ENCODE measurements around the gene NELL1.

NELL1 gene

GRCh38 chr11:21179770-21180169 lies 510.4 kb downstream of the NELL1 start:
- Mint-ChIP-seq H3K27me3 (ENCODE audit: low read depth, poor library complexity) (peaks cover 3% of the 10 kb centered on the region), H3K36me3 (ENCODE audit: low read depth) (no peaks in the 10 kb centered on the region), H3K4me1 (peaks cover 15% of the 10 kb centered on the region), H3K27ac (no peak overlapping the region), H3K9me3 (no peaks in the 10 kb centered on the region), H3K4me3 (no peak overlapping the region)
- TF ChIP-seq CTCF (IDR thresholded peaks at IDR 0.05), result no peak
- DNase-seq, result no peak

GRCh38 chr11:21180182-21180581 lies 510.8 kb downstream of the NELL1 start:
- H3K36me3 Mint-ChIP-seq (ENCODE audit: low read depth), result no peaks in the 10 kb centered on the region
- no peak overlapping the region for H3K4me3 Mint-ChIP-seq
- no peak overlapping the region for H3K27ac Mint-ChIP-seq
- no peak for TF ChIP-seq CTCF (IDR thresholded peaks at IDR 0.05)
- no peak for DNase-seq
- H3K27me3 Mint-ChIP-seq (ENCODE audit: low read depth, poor library complexity), result peaks cover 3% of the 10 kb centered on the region
- peaks cover 15% of the 10 kb centered on the region for H3K4me1 Mint-ChIP-seq
- no peaks in the 10 kb centered on the region for H3K9me3 Mint-ChIP-seq

- no peak for TF ChIP-seq CTCF (IDR thresholded peaks at IDR 0.05)
- no peaks in the 10 kb centered on the region for H3K27me3 Mint-ChIP-seq (ENCODE audit: low read depth, poor library complexity)
- H3K4me1 Mint-ChIP-seq, result no peaks in the 10 kb centered on the region
- H3K4me3 Mint-ChIP-seq, result no peak overlapping the region
- no peaks in the 10 kb centered on the region for H3K36me3 Mint-ChIP-seq (ENCODE audit: low read depth)
- H3K27ac Mint-ChIP-seq, result no peak overlapping the region
- no peak for DNase-seq
- no peaks in the 10 kb centered on the region for H3K9me3 Mint-ChIP-seq
These were observed 516.6 kb downstream of the NELL1 start for GRCh38 chr11:21185959-21186358.

DNA sequence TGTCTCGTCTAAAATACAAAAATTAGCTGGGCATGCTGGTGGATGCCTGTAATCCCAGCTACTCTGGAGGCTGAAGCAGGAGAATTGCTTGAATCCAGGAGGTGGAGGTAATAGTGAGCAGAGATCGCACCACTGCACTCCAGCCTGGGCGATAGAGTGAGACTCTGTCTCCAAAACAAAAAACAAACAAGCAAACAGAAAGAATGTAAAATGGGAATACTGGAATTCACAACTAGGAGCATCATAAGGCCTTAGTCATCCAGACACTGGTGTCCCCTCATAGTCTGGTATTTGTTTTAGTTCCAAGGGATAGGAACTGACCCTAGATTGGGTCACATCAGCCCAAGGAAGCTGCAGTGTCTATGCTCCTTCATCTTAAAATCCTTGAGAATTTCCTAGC lies 520.8 kb downstream of the NELL1 start:
- no peaks in the 10 kb centered on the region for H3K4me1 Mint-ChIP-seq
- no peaks in the 10 kb centered on the region for H3K9me3 Mint-ChIP-seq
- H3K36me3 Mint-ChIP-seq (ENCODE audit: low read depth), result no peaks in the 10 kb centered on the region
- no peaks in the 10 kb centered on the region for H3K27me3 Mint-ChIP-seq (ENCODE audit: low read depth, poor library complexity)
- no peak for DNase-seq
- no peak overlapping the region for H3K27ac Mint-ChIP-seq
- no peak for TF ChIP-seq CTCF (IDR thresholded peaks at IDR 0.05)
- no peak overlapping the region for H3K4me3 Mint-ChIP-seq

DNA sequence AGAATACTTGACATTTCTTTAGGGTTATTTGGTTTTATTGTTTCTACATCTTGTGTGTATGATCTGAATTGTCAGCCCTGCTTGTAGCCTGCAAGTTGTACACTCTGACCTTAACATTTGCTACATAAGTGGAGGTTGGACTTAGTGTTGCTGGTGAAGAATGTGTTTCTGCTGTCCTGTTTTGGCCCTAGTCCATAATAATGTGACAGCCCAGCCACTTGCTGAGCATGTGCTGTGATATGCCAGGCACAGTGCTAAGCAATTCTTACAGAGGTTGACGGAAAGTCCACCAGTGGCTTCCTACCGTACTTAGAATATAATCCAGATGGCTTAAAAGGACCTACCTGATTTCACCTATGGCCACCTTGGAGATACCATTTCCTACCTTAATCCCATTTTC lies 526.6 kb downstream of the NELL1 start:
- Mint-ChIP-seq H3K36me3 (ENCODE audit: low read depth) (no peaks in the 10 kb centered on the region), H3K27me3 (ENCODE audit: low read depth, poor library complexity) (no peaks in the 10 kb centered on the region), H3K4me3 (no peak overlapping the region), H3K27ac (no peak overlapping the region), H3K4me1 (no peaks in the 10 kb centered on the region), H3K9me3 (peaks cover 9% of the 10 kb centered on the region)
- no peak for DNase-seq
- no peak for TF ChIP-seq CTCF (IDR thresholded peaks at IDR 0.05)

DNA sequence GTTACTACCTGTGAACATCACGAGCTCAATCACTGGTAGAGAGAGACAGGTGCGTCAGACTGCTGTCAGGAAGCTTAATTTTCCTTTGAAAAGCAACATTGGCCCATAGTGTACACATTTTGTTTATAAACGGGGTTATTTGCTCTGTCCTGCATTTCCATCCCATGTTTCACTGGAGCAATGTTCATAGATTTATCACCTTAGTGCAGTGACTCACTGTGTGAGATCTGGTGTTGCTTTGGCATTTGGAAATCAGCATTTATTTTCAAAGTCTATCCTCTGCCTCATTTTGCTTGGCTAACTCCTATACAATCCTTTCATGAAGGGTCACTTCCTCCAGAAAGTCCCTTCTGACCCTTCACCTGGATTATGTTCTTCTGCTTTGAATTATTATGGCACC lies 529.1 kb downstream of the NELL1 start:
- no peak overlapping the region for H3K27ac Mint-ChIP-seq
- H3K4me3 Mint-ChIP-seq, result no peak overlapping the region
- TF ChIP-seq CTCF (IDR thresholded peaks at IDR 0.05), result no peak

More for the DNA sequence above, 529.1 kb downstream of the NELL1 start:
- no peak for DNase-seq
- H3K27me3 Mint-ChIP-seq (ENCODE audit: low read depth, poor library complexity), result no peaks in the 10 kb centered on the region
- no peaks in the 10 kb centered on the region for H3K4me1 Mint-ChIP-seq
- no peaks in the 10 kb centered on the region for H3K36me3 Mint-ChIP-seq (ENCODE audit: low read depth)
- peaks cover 28% of the 10 kb centered on the region for H3K9me3 Mint-ChIP-seq
